ENCODE data around the gene DXO.
A peak's percentile ranks its signal among the peaks of the same experiment; 100 is the strongest.
"Not testable (repeated sequence)": the region's sequence is repeated elsewhere in the genome, so short reads cannot be mapped to it uniquely, and the experiment has no call there.

The DXO gene

DNA sequence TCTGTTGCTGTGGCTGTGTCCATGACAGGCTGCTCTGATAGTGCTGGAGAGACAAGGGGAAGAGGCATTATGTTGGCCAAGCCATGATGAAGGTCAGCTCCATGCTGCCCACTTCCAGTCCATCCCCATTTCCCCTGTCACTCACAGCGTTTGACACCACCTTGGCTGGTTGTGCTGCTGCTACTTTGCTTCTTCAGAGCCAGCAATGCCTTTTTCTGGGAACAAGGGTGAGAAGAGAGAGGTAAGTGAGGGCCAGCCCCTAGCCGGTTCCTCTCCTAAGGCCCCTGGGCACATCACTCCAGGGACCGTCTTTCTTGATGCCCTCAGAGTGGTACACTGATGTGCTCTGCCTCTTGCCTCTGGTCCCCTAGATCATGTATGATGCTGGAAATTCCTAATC lies 15.1 kb downstream of the DXO start:
- DNase-seq = no peak

DNA sequence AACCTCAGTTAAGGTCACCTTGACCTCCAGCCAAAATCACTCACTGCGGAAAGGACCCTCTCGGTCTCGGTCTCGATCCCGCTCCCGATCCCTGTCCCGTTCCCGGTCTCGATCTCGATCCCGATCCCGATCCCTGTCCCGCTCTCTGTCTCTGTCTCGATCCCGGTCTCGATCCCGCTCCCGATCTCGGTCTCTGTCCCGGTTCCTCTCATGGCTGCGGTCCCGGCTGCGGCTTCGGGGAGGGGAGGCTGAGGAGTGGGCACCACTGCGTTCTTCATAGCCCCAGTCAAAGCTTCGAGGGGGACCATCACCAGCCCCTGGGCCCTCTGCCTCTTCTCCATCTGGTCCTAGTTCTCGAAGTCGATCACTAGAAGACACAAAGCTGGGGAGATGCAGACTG lies 17.4 kb downstream of the DXO start:
- no peak for DNase-seq

DNA sequence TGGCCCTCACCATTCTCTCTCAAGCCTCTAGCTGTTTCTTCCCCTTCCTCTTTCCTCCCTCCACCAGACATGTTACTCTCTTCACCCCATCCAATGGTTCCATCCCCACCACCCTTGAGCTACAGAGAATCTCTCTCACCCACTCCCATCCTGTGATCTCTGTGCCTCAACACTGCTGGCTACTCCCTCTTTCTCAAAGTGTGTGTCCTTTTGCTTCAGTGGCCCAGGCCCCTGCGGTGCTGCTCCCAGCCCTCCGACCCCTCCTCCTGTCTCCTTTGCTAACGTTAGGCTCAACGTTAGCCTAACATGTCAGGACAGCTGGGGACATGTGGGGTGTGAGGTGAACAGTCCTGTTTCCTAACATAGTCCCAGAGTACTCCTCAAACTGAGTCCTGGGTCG lies 19.0 kb downstream of the DXO start:
- DNase-seq = no peak

DNA sequence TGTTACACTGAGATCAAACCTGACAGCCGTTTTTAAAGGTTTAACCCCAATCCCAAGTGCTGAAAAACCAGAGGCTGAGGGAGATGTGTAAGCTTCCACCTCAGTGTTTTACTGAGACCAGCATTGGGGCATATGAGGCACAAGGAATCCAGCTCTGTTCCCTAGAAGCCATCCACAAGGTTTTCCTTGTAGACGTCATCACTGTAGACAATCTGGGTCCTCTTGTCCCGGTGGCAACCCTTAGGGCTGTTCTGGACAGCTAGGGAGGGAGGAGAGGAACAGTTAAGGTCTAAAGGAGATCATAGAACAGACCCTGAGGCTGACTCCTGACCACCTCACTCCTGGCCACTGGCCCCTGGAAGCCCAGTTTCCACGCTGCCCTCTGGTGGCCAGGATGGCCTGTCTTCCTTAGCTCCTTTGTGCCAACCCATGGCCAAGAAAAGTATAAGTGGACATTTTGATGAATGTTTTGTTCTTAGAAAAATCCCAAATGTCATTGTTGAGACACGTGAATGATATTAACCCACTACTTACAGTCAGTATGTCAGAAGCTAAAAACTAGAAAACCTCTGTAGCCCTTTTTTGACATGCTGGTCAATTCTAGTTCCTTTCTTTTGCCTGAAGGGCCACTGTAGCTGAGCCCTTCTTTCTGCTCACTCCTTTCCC lies 19.7 kb downstream of the DXO start:
- DNase-seq = peak; percentile 59

DNA sequence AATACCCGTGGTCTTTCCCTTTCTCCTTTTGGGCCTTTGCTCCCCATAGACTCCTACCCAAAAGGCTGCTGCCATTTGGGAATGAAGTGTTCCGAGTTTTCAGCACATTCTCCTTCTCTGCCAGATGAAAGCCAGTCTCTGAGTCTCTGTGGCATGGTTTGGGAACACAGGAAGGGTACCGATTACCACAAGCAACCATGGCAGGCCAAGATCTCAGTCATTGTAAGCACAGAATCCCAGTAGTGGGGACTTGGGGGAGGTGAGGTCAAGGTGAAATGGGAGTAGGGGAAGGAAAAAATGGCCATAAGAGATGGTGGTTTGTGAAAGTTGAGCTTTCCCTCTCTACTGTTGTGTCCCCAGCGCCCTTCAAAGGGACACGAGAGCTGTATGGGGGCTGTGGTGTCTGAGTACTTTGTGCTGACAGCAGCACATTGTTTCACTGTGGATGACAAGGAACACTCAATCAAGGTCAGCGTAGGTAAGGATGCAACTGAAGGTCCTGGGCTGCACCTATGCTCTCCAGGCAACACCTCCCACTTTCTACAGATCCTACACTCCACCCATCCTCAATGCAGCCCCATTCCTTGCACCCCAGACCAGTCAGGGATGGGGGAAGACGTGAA lies 21.9 kb downstream of the DXO start:
- DNase-seq = no peak

DNA sequence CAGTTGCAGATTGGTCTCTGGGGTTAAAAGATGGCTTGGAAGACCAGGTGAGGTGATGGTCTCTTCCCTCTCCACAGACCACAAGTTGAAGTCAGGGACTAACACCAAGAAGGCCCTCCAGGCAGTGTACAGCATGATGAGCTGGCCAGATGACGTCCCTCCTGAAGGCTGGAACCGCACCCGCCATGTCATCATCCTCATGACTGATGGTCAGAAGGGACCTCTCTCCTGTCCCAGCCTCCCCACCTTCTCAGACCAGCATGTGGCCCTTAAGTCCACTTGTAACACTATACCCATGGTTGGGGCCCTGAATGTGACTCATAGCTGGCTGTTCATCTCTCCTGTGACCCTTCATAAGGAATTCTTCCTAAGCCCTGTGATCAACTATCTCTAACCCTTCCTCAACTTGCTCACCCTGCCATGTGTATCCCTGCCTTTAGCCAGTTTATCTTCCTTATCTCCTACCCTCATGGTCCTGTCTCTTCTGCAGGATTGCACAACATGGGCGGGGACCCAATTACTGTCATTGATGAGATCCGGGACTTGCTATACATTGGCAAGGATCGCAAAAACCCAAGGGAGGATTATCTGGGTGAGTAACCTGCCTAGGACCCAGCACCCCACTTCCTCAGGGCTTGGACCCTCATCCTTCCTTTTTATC lies 23.1 kb downstream of the DXO start:
- peak; percentile 28 for DNase-seq

DNA sequence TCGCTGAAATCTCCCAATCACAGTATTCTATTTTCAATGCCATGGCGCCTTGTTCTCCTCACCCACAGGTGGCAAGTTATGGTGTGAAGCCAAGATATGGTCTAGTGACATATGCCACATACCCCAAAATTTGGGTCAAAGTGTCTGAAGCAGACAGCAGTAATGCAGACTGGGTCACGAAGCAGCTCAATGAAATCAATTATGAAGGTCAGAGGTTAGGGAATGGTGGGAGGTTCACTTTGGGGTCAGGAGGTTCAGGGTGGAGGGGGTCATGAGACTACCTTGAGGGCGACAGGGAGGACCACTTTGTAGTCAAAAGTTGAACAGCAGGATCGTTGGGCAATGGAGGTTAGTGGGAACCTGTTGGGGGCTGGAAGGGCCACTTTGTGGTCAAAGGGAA lies 23.6 kb downstream of the DXO start:
- DNase-seq = no peak

DNA sequence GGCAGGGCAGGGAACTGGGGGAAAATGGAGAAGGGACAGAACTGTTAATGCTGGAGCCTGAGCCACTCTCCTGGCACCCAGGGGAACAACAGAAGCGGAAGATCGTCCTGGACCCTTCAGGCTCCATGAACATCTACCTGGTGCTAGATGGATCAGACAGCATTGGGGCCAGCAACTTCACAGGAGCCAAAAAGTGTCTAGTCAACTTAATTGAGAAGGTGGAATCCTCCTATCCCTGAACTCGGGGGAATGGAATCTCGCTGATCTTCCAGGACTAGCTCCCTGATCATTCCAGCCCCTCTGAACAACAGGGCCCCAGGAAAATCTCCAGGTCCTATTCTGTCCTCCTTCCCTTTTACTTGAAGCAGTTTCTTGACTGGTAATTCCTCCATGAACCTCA lies 24.1 kb downstream of the DXO start:
- DNase-seq = no peak

DNA sequence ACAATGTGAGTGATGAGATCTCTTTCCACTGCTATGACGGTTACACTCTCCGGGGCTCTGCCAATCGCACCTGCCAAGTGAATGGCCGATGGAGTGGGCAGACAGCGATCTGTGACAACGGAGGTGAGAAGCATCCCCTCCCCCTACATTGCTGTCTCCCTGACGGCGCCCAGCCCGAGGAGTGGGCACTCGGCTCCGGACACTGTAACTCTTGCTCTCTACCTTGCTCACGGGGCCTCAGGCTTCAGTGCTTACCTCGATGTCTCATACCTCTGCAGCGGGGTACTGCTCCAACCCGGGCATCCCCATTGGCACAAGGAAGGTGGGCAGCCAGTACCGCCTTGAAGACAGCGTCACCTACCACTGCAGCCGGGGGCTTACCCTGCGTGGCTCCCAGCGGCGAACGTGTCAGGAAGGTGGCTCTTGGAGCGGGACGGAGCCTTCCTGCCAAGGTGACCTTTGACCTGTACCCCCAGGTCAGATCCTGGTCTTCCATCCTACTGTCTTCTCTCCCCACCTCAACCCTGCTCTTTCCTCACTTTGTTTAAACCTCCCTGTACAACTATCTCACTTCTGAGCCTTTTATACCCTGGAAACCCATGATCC lies 24.8 kb downstream of the DXO start:
- no peak for DNase-seq

DNA sequence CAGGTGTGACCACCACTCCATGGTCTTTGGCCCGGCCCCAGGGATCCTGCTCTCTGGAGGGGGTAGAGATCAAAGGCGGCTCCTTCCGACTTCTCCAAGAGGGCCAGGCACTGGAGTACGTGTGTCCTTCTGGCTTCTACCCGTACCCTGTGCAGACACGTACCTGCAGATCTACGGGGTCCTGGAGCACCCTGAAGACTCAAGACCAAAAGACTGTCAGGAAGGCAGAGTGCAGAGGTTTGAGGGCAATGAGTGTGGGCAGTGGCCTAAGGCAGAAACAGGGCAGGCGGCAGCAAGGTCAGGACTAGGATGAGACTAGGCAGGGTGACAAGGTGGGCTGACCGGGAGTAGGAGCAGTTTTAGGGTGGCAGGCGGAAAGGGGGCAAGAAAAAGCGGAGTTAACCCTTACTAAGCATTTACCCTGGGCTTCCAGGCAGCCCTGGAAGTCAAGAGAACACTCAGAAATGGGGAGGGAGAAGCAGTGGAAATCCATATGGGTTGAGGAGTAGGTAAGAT lies 25.5 kb downstream of the DXO start:
- DNase-seq = no peak

DNA sequence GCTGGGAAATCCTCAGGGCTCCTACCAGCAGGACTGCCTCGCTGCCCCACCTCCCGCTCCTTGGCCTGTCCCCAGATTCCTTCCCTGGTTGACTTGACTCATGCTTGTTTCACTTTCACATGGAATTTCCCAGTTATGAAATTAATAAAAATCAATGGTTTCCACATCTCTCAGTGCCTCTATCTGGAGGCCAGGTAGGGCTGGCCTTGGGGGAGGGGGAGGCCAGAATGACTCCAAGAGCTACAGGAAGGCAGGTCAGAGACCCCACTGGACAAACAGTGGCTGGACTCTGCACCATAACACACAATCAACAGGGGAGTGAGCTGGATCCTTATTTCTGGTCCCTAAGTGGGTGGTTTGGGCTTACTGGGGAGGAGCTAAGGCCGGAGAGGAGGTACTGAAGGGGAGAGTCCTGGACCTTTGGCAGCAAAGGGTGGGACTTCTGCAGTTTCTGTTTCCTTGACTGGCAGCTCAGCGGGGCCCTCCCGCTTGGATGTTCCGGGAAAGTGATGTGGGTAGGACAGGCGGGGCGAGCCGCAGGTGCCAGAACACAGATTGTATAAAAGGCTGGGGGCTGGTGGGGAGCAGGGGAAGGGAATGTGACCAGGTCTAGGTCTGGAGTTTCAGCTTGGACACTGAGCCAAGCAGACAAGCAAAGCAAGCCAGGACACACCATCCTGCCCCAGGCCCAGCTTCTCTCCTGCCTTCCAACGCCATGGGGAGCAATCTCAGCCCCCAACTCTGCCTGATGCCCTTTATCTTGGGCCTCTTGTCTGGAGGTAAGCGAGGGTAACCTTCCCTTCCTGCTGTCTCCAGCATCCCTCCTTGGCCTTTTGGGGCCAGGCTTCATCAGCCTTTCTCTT lies 26.2 kb downstream of the DXO start, which contains the start of gene CFB:
TSS of gene CFB (plus strand) at position 589 of the 863 bp plus-strand sequence. CDS start at position 716, 127 bp downstream.
- DNase-seq = peak; percentile 83

DNA sequence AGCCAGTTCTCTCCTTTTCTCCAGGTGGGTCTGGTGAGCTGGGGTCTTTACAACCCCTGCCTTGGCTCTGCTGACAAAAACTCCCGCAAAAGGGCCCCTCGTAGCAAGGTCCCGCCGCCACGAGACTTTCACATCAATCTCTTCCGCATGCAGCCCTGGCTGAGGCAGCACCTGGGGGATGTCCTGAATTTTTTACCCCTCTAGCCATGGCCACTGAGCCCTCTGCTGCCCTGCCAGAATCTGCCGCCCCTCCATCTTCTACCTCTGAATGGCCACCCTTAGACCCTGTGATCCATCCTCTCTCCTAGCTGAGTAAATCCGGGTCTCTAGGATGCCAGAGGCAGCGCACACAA lies 26.8 kb downstream of the DXO start:
- no peak for DNase-seq

DNA sequence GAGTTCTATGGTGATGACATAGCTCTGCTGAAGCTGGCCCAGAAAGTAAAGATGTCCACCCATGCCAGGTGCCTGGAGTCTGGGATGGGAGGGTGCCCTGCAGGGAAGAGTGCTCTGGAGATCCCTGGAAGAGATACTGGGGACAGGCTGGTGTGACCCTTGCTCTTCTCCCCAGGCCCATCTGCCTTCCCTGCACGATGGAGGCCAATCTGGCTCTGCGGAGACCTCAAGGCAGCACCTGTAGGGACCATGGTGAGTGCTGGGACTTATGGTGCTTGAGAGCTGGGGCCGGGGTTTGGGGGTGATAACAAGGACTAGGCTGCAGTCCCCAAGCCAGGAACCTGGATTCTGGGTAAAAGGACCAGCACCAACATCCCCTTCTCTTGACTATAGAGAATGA lies 28.2 kb downstream of the DXO start:
- DNase-seq = no peak

DNA sequence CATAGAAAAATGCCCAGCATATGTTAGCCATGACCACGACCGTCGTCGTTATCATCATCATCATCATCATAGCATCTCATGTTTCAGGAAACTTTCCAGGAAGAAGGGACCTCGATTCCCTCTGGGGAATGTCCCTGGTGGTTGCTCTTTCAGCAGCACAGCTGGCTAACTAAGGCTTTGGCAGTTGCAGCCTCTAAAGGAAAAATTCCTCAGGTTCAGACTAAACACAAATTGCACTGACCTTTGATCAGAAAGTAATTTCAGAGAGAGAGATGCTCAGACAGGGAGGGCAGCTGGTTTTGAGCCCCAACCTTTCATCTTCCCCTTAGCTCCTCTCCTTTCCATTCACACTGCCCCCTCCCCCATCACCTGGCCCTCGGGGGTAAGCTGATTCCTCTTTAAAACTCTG lies 31.7 kb downstream of the DXO start:
- peak; percentile 32 for DNase-seq

DNA sequence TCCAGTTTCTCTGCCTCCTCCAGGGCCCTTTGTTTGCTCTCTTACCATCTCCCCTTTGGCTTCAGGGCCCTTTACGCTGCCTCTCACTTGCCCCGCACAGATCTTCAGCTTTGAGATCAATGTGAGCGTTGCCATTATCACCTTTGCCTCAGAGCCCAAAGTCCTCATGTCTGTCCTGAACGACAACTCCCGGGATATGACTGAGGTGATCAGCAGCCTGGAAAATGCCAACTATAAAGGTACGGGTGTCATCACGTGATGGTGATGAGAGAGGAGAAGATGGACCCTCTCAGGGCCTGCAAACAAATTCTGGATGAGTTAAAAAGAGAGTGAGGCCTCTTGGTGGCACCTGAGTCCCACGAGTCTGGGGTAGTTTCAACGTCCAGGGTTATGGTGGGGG lies 36.1 kb downstream of the DXO start:
- no peak for DNase-seq

DNA sequence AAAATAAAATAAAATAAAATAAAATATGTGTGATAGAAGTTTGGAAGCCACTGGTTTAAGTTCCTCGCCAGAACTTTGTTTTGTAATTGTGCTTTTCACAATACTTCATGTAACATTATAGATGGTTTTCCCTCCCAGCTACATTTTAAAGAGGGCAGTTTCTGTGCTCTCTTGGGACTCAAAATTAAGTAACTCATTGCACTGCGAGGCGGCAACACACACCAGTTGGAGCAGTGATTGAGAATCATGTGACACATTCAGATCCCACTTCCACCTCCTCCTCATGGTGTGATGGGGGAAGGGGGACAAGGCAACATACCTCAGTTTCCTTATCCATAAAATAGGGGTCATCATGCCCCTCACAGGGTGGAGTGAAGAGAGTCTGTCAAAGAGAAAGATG lies 36.9 kb downstream of the DXO start:
- no peak for DNase-seq

DNA sequence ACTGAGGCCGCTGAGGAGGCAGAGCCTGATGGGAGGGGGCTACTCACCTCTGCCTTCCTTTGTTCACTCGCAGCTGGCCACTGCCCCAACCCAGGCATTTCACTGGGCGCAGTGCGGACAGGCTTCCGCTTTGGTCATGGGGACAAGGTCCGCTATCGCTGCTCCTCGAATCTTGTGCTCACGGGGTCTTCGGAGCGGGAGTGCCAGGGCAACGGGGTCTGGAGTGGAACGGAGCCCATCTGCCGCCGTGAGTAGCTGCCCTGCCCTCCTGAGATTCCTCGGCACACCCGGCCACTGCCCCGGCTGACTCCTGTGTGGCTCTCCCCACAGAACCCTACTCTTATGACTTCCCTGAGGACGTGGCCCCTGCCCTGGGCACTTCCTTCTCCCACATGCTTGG lies 38.4 kb downstream of the DXO start:
- no peak for DNase-seq

DNA sequence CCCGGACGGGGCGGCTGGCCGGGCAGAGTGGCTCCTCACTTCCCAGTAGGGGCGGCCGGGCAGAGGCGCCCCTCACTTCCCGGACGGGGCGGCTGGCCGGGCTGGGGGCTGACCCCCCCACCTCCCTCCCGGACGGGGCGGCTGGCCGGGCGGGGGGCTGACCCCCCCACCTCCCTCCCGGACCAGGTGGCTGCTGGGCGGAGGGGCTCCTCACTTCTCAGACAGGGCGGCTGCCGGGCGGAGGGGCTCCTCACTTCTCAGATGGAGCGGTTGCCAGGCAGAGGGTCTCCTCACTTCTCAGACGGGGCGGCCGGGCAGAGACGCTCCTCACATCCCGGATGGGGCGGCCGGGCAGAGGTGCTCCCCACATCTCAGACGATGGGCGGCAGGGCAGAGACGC lies 39.8 kb downstream of the DXO start:
- not testable (repeated sequence) for DNase-seq

DNA sequence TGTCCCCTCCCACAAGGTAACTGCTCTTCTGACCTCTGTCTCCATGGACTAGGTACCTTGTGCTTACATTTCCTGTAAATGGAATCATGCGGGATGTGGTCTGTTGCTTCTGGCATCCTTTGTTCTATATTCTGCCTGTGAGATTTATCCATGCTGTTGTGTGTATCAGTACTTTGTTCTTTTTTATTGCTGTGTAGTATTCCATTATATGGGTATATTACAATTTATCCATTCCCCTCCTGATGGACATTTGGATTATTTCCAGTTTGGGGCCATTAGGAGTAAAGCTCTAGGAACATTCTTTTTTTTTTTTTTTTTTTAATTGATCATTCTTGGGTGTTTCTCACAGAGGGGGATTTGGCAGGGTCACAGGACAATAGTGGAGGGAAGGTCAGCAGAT lies 41.0 kb downstream of the DXO start:
- DNase-seq = no peak

DNA sequence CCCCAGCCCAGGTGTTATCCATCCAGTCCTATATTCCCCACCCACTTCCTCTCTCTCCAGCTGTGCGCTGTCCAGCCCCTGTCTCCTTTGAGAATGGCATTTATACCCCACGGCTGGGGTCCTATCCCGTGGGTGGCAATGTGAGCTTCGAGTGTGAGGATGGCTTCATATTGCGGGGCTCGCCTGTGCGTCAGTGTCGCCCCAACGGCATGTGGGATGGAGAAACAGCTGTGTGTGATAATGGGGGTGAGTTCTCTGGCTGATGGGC lies 43.3 kb downstream of the DXO start:
- DNase-seq = no peak

DNA sequence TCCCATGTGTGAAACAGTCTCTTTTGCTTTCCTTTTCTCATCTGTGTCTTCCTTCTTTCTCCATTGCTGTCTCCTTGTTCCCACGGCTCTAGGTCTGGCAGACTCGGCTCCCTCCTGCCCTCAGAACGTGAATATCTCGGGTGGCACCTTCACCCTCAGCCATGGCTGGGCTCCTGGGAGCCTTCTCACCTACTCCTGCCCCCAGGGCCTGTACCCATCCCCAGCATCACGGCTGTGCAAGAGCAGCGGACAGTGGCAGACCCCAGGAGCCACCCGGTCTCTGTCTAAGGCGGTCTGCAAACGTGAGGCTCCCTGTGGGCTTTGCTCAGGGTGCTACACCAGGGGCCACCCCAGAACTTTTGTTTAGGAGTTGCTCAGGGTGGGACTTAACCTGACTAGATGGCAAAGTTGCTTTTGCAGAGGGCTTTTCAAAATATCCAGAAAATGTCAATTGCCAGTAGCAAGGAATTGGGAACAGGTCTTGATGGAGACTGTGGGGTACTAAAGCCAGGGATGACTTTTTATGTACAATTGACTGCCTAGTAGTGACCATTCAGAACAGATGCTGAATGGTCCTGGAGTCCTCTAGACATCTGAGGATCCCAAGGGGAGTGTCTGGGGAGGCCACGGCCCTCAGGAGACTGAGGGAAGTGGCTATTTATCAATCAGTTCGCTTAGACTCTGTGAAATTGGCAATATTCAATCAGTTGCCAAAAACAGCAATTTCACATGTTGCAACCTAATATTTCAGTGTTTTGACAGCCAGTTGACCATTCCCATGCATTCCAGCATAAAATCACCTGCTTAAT lies 43.9 kb downstream of the DXO start:
- no peak for DNase-seq

DNA sequence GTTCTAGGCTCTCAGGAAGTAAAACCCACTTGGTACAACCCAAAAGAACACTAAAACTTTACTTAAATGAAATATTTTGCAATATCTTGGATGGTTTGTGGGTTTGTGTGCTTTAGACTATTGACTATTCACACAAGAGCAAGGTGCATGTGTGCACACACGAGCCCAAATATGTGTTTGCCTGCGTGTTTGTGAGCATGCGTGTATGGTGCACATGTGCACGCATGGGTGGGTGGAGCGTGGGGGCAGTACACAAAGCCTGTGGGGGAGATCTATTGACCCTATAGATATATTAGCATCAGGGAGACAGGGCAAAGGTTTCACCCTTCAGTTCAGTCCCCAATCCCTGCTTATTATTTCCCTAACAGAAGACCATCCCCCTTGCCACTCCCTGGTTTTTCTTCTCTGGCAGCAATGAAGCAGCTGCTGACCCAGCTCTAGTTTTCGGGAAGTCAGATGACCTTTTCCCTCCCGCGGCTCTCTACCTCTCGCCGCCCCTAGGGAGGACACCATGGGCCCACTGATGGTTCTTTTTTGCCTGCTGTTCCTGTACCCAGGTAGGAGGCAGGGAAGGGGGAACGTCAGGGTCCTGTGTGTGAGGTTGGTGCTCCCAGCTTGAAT lies 44.6 kb downstream of the DXO start, which contains the start of gene C2:
TSS of gene C2 (plus strand) at position 476 of the 621 bp plus-strand sequence. CDS start at position 512, 36 bp downstream.
- DNase-seq = no peak

Data from fibroblast of upper back skin (primary cell).